ENCODE results near the gene ACP7. TPM values are rescaled to one million over a fixed set of nuclear protein-coding genes. Genes with fewer than 3 reads are reported as not detected.
A peak's percentile ranks its signal among the peaks of the same experiment; 100 is the strongest.
"Not testable (repeated sequence)": the region's sequence is repeated elsewhere in the genome, so short reads cannot be mapped to it uniquely, and the experiment has no call there.

ACP7 gene
- polyA plus RNA-seq, 2 of the 4 experiments (the other 2 are of a cell fraction), result 0.06 to 0.25 TPM

- H3K27ac ChIP-seq, result 0 out of 6 replicates have a peak overlapping the region, but pooled peaks of 1 of the 2 experiments have one; percentile 12
- ChIA-PET POLR2A (interaction anchor here (0.6 to 0.7 kb wide), 2 partner anchors 15 to 27 kb away, joined by 3 to 4 read pairs; no protein-coding TSS in a partner anchor), CTCF (interaction anchor here (0.6 to 36.8 kb wide), 6 partner anchors 7 to 554 kb away, joined by 3 to 612 read pairs (median 64); partner anchors contain the start of gene ACP7)
- no peak overlapping the region for H3K4me2 ChIP-seq
- peaks cover 20% of the 10 kb centered on the region for H3K4me1 ChIP-seq
- DNase-seq (ENCODE audit: low read depth in 1 of 2, low spot score in 1 of 2), result no peak
- no peak overlapping the region for H3K4me3 ChIP-seq
- FAIRE-seq, result peak; percentile 13
- no peak for ATAC-seq
- TF ChIP-seq NPAS2 (CRISPR knock-in tag; IDR thresholded peaks at IDR 0.05; ENCODE audit: borderline replicate concordance) (no peak), ZFP36 (IDR thresholded peaks at IDR 0.05; ENCODE audit: borderline replicate concordance, partially characterized antibody) (no peak), ZSCAN20 (CRISPR knock-in tag; IDR thresholded peaks at IDR 0.05) (no peak), POLR2A (IDR thresholded peaks at IDR 0.05; ENCODE audit: low read length) (no peak), PBX3 (IDR thresholded peaks at IDR 0.05) (no peak), TFCP2L1 (CRISPR knock-in tag; IDR thresholded peaks at IDR 0.05) (no peak), RAD21 (conservative IDR thresholded peaks at IDR 0.05 in 1 of 2, IDR thresholded peaks at IDR 0.05 in 1 of 2) (no peak), CHD2 (IDR thresholded peaks at IDR 0.05; ENCODE audit: low read length, partially characterized antibody) (no peak), HDAC2 (IDR thresholded peaks at IDR 0.05) (no peak), CBX2 (IDR thresholded peaks at IDR 0.05; ENCODE audit: borderline replicate concordance, low read depth) (no peak), ELK1 (IDR thresholded peaks at IDR 0.05; ENCODE audit: low read depth, low read length) (no peak), RNF2 (IDR thresholded peaks at IDR 0.05; ENCODE audit: borderline replicate concordance, low read depth) (no peak), HEYL (CRISPR knock-in tag; IDR thresholded peaks at IDR 0.05) (no peak), FOXS1 (CRISPR knock-in tag; IDR thresholded peaks at IDR 0.05) (no peak), ATOH8 (CRISPR knock-in tag; IDR thresholded peaks at IDR 0.05; ENCODE audit: low read depth) (no peak), ZC3H11A (IDR thresholded peaks at IDR 0.05) (no peak), KDM5A (IDR thresholded peaks at IDR 0.05) (no peak), CTCF (IDR thresholded peaks at IDR 0.05) (no peak), NFE2L2 (conservative IDR thresholded peaks at IDR 0.05; ENCODE audit: low read length) (no peak)
- WGBS (ENCODE audit: missing lambda C conversion rate), result 80% methylated on average over 4 of the region's 4 CpGs
- no peaks in the 10 kb centered on the region for H3K9me3 ChIP-seq
Measured at GRCh38 chr19:39067104-39067503, 17.1 kb upstream of the ACP7 start.

- Histone ChIP-seq H3K27ac (peak overlapping the region in 1 of 2 experiments; percentile 18; a peak in 2 of 6 replicates), H3K4me1 (peaks cover 27% of the 10 kb centered on the region)
- not testable (repeated sequence) for ATAC-seq; H3K9me3 ChIP-seq; H3K4me3 ChIP-seq; FAIRE-seq; H3K4me2 ChIP-seq; DNase-seq (ENCODE audit: low read depth in 1 of 2, low spot score in 1 of 2)
- ChIA-PET POLR2A (interaction anchor here (0.6 kb wide), 1 partner anchor 110 kb away, joined by 7 read pairs; no protein-coding TSS in a partner anchor), CTCF (interaction anchor here (1.5 to 36.8 kb wide), 5 partner anchors 6 to 121 kb away, joined by 3 to 612 read pairs (median 119); partner anchors contain the start of gene ACP7)
- peak; percentile 92 for TF ChIP-seq MAFK (IDR thresholded peaks at IDR 0.05; ENCODE audit: partially characterized antibody)
- WGBS (ENCODE audit: missing lambda C conversion rate), result 69% methylated on average over 6 of the region's 6 CpGs
Measured at GRCh38 chr19:39068259-39068658, 15.9 kb upstream of the ACP7 start.

Data from A549 (cell line).